ENCODE results near the gene RBM33. TPM values are rescaled to one million over a fixed set of nuclear protein-coding genes. Genes with fewer than 3 reads are reported as not detected.
"Not testable (repeated sequence)": the region's sequence is repeated elsewhere in the genome, so short reads cannot be mapped to it uniquely, and the experiment has no call there.

Gene RBM33
- total RNA-seq, 2 donors from 2014 or later: 82.3 to 128 TPM

DNA sequence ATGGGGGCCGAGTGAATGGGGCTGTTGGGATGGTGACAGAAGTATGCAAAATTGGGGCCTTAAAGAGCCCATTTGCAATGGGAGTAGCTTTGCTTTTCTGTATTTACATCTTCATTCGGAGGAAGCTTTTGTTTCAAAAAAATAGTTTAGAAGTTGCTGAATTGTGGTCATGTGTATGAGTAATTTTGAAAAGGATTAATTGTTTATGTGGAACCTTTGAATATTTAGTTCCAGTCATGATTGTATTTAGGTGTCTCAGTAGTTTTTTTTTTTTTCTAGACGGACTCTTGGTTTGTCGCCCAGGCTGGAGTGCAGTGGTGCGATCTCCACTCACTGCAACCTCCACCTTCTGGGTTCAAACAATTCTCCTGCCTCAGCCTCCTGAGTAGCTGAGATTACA is 37.2 kb downstream of the RBM33 start:
- Mint-ChIP-seq H3K27me3 (no peaks in the 10 kb centered on the region), H3K36me3 (peaks cover 30% of the 10 kb centered on the region), H3K27ac (peak overlapping the region; percentile 12 to 72), H3K4me3 (peak overlapping the region; percentile 6), H3K4me1 (ENCODE audit: low read depth in 2 of 2) (peaks cover 59% of the 10 kb centered on the region in 2 donors), H3K9me3 (peaks cover 2% of the 10 kb centered on the region)
- DNase-seq (ENCODE audit: low spot score): no peak
- no peak for ATAC-seq

DNA sequence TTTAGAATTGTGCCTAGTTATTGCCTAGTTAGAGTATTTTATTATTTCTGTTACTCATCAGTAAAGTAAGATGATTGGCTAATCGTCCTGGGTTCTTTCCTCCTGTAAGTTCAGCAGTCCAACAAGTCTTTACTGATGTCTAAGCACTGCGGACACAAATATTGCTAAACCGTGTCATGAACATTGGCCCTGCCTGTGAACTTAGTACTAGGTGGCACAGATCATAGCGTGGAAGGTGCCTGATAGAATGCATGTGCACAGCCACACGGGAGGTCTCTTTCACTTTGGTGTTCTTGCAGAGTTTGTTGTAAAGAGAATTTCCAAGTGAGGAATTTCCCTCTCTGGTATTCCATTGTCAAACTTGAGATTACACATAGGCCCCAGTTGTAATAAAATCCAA is 38.0 kb downstream of the RBM33 start:
- DNase-seq (ENCODE audit: low spot score) (no peak), ATAC-seq (no peak)
- peaks cover 51 to 55% of the 10 kb centered on the region in 2 donors for H3K4me1 Mint-ChIP-seq (ENCODE audit: low read depth in 2 of 2)
- peak overlapping the region in 1 of 2 donors; percentile 72 for H3K27ac Mint-ChIP-seq
- H3K36me3 Mint-ChIP-seq: peaks cover 30% of the 10 kb centered on the region
- no peak overlapping the region for H3K4me3 Mint-ChIP-seq
- no peaks in the 10 kb centered on the region for H3K27me3 Mint-ChIP-seq
- peaks cover 2% of the 10 kb centered on the region for H3K9me3 Mint-ChIP-seq

DNA sequence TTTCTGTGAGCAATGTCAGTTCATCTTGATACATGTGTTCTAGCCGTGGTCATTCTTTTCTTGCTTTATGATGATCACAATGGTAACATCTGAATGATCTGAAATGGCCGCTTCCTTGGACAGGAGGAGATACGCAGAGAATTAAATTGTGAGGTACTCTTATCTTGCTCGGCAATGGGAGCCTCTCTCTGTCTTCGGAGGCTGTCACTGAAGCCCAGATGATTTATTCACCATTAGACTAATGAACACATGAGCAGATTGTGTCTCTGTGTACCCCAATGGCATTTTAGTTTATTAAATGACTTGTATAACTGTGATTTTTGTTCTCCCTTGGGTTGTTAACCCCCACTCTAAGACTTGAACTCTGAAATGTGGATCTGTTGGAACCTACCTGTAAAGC is 38.6 kb downstream of the RBM33 start:
- Mint-ChIP-seq H3K4me3 (no peak overlapping the region), H3K27me3 (no peaks in the 10 kb centered on the region), H3K36me3 (peaks cover 30% of the 10 kb centered on the region), H3K4me1 (ENCODE audit: low read depth in 2 of 2) (peaks cover 51 to 54% of the 10 kb centered on the region in 2 donors), H3K27ac (peak overlapping the region in 1 of 2 donors; percentile 66), H3K9me3 (peaks cover 2% of the 10 kb centered on the region)
- no peak for ATAC-seq
- no peak for DNase-seq (ENCODE audit: low spot score)

DNA sequence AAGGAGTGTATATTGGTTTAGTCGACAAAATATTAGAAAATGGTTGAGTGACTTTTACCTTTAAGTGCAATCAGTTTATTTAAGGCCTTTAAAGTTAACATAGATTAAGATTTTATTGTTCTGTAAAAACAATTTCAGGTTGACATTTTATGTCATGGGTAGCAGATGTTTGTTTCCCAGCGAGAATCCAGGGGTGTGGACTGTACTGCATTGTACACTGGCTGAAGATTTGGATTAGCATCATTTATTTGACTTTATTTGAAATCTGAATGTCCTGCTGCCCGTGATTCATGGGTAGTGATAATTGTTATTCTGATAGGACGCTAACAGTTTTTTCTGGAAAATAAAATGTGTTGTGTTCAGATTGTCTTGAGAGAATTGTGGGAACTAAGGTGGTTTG is 39.3 kb downstream of the RBM33 start:
- Mint-ChIP-seq H3K4me1 (ENCODE audit: low read depth in 2 of 2) (peaks cover 57 to 60% of the 10 kb centered on the region in 2 donors), H3K9me3 (peaks cover 2% of the 10 kb centered on the region), H3K36me3 (peaks cover 33% of the 10 kb centered on the region), H3K27ac (peak overlapping the region in 1 of 2 donors; percentile 66), H3K27me3 (no peaks in the 10 kb centered on the region), H3K4me3 (no peak overlapping the region)
- DNase-seq (ENCODE audit: low spot score) (no peak), ATAC-seq (no peak)

DNA sequence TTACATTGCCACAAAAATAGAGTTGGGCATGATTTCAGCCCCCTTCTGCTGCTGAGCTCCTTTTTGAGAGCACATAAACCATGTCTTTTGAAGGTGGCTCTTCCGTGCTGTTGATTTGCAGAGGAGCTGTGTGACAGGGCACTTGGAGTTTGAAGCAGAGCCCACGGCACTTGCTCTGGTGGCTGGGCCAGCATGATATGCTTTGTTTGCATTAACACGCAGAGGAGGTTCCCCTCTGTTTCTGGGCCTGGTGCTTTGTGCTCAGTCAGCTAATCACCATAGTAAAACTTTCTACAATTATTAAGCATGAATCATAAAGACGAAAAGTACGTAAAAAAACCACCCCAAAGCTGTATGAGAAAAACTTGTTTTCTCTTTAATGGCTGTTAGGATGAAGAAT is 40.1 kb downstream of the RBM33 start:
- ATAC-seq (no peak), DNase-seq (ENCODE audit: low spot score) (no peak)
- H3K4me3 Mint-ChIP-seq: no peak overlapping the region
- H3K36me3 Mint-ChIP-seq: peaks cover 37% of the 10 kb centered on the region
- no peaks in the 10 kb centered on the region for H3K27me3 Mint-ChIP-seq
- H3K27ac Mint-ChIP-seq: peak overlapping the region; percentile 55 to 66
- H3K4me1 Mint-ChIP-seq (ENCODE audit: low read depth in 2 of 2): peaks cover 61 to 66% of the 10 kb centered on the region in 2 donors
- peaks cover 2% of the 10 kb centered on the region for H3K9me3 Mint-ChIP-seq

DNA sequence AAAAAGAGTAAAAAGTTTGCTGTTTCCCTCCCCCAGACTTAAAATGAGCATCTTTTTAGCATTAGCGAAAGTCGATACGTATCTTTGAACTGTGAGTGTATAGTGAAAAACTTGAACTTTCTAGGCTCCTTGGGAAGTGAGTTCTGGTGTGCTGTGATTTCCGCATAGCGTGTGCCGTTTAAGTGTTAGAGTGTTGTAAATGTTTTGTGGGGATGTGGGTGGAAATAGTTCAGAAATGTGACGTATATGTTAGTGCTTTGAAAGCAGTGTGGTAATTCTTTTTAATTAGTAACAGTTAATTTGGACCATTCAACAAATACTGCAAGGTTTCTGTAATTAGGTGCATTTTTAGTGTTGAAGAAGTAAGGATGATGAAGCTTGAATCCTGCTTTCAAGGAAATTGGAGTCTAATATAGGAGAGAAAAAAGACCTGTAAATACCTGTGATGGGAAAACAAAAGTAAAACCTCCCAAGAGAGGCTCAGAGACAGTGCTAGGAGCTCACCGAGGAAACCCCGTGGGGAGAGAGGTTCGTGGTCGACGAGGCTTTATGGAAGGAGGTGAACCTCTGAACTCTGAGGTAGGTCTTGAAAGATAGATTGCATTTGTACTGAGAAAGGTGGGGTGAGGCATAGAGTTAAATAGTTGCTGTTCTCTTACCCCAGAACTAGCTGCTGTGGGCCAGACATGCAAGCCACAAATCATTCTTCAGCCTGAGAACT is 40.8 kb downstream of the RBM33 start:
- Mint-ChIP-seq H3K27me3 (no peaks in the 10 kb centered on the region), H3K4me3 (peak overlapping the region; percentile 49), H3K27ac (peak overlapping the region; percentile 55 to 66), H3K4me1 (ENCODE audit: low read depth in 2 of 2) (peaks cover 68 to 72% of the 10 kb centered on the region in 2 donors), H3K9me3 (peaks cover 2% of the 10 kb centered on the region), H3K36me3 (peaks cover 38% of the 10 kb centered on the region)
- peak in 1 of 2 donors; percentile 44 for ATAC-seq
- no peak for DNase-seq (ENCODE audit: low spot score)

DNA sequence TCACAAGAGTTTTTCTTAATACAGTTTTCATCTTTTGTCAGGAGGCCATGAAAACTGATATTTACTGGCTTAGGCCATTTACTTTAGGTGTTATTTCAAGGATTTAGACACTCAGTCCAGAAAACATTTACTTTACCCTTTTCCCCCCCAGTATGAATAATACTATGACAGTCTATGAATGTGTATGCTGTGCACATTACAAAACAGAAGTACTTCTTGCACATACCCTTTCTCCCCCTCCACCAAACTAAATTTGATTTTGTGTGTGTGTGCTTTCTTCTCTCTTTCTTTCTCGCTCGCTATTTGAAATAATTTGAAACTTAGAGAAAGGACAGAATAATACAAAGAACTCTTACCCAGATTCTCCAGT is 41.3 kb downstream of the RBM33 start:
- H3K27ac Mint-ChIP-seq: peak overlapping the region in 1 of 2 donors; percentile 66

DNA sequence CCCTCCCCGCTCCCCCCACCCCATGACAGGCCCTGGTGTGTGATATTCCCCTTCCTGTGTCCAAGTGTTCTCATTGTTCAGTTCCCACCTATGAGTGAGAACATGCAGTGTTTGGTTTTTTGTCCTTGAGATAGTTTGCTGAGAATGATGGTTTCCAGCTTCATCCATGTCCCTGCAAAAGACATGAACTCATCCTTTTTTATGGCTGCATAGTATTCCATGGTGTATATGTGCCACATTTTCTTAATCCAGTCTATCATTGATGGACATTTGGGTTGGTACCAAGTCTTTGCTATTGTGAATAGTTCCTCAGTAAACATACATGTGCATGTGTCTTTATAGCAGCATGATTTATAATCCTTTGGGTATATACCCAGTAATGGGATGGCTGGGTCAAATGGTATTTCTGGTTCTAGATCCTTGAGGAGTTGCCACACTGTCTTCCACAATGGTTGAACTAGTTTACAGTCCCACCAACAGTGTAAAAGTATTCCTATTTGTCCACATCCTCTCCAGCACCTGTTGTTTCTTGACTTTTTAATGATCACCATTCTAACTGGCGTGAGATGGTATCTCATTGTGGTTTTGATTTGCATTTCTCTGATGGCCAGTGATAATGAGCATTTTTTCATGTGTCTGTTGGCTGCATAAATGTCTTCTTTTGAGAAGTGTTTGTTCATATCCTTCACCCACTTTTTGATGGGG is 42.3 kb downstream of the RBM33 start:
- Mint-ChIP-seq H3K4me1 (ENCODE audit: low read depth in 2 of 2) (peaks cover 66 to 68% of the 10 kb centered on the region in 2 donors), H3K36me3 (peaks cover 26% of the 10 kb centered on the region)
- DNase-seq (ENCODE audit: low spot score); H3K9me3 Mint-ChIP-seq; H3K27ac Mint-ChIP-seq; ATAC-seq; H3K27me3 Mint-ChIP-seq; H3K4me3 Mint-ChIP-seq: not testable (repeated sequence)

More for the DNA sequence above, 41.3 kb downstream of the RBM33 start:
- peaks cover 33% of the 10 kb centered on the region for H3K36me3 Mint-ChIP-seq
- peaks cover 2% of the 10 kb centered on the region for H3K9me3 Mint-ChIP-seq
- peaks cover 68 to 69% of the 10 kb centered on the region in 2 donors for H3K4me1 Mint-ChIP-seq (ENCODE audit: low read depth in 2 of 2)
- DNase-seq (ENCODE audit: low spot score) (no peak), ATAC-seq (no peak)
- H3K4me3 Mint-ChIP-seq: no peak overlapping the region
- H3K27me3 Mint-ChIP-seq: no peaks in the 10 kb centered on the region

DNA sequence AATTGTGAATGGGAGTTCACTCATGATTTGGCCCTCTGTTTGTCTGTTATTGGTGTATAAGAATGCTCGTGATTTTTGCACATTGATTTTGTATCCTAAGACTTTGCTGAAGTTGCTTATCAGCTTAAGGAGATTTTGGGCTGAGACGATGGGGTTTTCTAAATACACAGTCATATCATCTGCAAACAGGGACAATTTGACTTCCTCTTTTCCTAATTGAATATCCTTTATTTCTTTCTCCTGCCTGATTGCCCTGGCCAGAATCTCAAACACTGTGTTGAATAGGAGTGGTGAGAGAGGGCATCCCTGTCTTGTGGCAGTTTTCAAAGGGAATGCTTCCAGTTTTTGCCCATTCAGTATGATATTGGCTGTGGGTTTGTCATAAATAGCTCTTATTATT is 43.8 kb downstream of the RBM33 start:
- not testable (repeated sequence) for ATAC-seq; H3K9me3 Mint-ChIP-seq; H3K27ac Mint-ChIP-seq; DNase-seq (ENCODE audit: low spot score); H3K27me3 Mint-ChIP-seq; H3K4me3 Mint-ChIP-seq
- Mint-ChIP-seq H3K36me3 (peaks cover 21% of the 10 kb centered on the region), H3K4me1 (ENCODE audit: low read depth in 2 of 2) (peaks cover 65 to 75% of the 10 kb centered on the region in 2 donors)

DNA sequence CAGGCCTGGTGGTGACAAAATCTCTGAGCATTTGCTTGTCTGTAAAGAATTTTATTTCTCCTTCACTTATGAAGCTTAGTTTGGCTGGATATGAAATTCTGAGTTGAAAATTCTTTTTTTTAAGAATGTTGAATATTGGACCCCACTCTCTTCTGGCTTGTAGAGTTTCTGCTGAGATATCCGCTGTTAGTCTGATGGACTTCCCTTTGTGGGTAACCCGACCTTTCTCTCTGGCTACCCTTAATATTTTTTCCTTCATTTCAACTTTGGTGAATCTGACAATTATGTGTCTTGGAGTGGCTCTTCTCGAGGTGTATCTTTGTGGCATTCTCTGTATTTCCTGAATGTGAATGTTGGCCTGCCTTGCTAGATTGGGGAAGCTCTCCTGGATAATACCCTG is 46.2 kb downstream of the RBM33 start:
- H3K9me3 Mint-ChIP-seq; ATAC-seq; H3K27me3 Mint-ChIP-seq; H3K4me3 Mint-ChIP-seq; H3K27ac Mint-ChIP-seq; DNase-seq (ENCODE audit: low spot score): not testable (repeated sequence)
- Mint-ChIP-seq H3K4me1 (ENCODE audit: low read depth in 2 of 2) (peaks cover 57 to 71% of the 10 kb centered on the region in 2 donors), H3K36me3 (peaks cover 15% of the 10 kb centered on the region)

DNA sequence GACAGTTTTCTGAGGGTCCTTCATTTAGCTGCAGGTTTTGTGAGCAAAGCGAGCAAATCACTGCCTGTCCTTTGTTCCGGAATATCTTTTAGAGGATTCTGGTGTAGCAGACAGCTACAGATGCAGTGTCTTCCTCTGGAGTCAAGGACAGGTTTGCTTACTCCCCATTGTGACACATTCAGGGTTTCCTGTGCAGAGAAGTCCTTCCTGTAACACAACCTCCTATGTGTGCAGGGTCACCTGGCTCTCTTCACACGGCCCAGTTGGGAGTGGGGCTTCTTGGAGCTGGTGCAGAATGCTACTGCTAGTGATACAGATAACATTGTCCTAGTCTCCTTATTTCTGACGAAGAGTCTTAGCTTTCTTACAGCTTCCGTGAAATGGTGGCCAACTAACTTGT is 47.9 kb downstream of the RBM33 start:
- ATAC-seq: peak; percentile 66
- H3K27ac Mint-ChIP-seq: no peak overlapping the region
- H3K4me1 Mint-ChIP-seq (ENCODE audit: low read depth in 2 of 2): peaks cover 57 to 77% of the 10 kb centered on the region in 2 donors
- no peaks in the 10 kb centered on the region for H3K27me3 Mint-ChIP-seq
- H3K36me3 Mint-ChIP-seq: peaks cover 9% of the 10 kb centered on the region
- DNase-seq (ENCODE audit: low spot score): no peak
- H3K9me3 Mint-ChIP-seq: no peaks in the 10 kb centered on the region
- no peak overlapping the region for H3K4me3 Mint-ChIP-seq

DNA sequence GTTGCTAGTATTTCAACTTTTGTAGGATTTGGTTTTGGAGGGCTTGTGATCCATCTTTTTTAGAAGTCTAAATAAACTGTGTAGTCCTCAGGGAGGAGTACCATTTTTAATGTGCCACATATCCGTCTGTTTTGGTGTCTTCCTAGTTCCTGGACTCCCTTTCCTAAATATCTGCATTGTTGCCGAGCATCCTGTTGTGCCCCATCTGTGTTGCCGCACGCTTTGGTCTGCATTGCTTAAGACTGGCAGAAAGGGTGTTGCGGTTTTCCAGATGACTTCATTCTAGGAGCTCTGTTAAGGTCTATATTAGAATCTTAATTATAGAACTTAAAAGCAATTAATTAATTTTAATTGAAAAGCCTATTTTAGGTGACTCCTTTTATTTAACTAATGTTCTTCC is 49.4 kb downstream of the RBM33 start:
- H3K9me3 Mint-ChIP-seq: no peaks in the 10 kb centered on the region
- no peak for ATAC-seq
- H3K27ac Mint-ChIP-seq: no peak overlapping the region
- peaks cover 6% of the 10 kb centered on the region for H3K36me3 Mint-ChIP-seq
- no peaks in the 10 kb centered on the region for H3K27me3 Mint-ChIP-seq
- H3K4me3 Mint-ChIP-seq: no peak overlapping the region
- no peak for DNase-seq (ENCODE audit: low spot score)
- H3K4me1 Mint-ChIP-seq (ENCODE audit: low read depth in 2 of 2): peaks cover 51 to 72% of the 10 kb centered on the region in 2 donors

DNA sequence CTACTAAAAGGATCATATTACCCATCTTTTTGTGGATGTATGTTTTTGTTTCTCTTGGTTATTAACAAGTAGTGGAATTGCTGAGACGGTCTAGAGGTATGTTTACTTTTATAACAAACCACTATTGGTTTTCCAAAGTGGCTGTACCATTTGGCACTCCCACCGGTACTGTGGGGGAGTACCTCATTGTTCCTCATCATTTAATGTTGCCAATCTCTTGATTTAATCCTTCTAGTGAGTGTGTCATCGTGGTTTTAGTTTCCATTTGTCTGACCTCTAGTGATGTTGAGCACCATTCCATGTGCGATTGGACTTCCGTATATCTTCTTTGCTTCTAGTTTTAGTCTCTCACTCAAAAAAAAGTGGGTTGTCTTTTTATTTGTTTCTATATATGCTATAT is 50.4 kb downstream of the RBM33 start:
- ATAC-seq: no peak
- DNase-seq (ENCODE audit: low spot score): no peak
- Mint-ChIP-seq H3K27ac (no peak overlapping the region), H3K4me1 (ENCODE audit: low read depth in 2 of 2) (peaks cover 52 to 69% of the 10 kb centered on the region in 2 donors), H3K27me3 (no peaks in the 10 kb centered on the region), H3K36me3 (no peaks in the 10 kb centered on the region), H3K4me3 (no peak overlapping the region), H3K9me3 (no peaks in the 10 kb centered on the region)

DNA sequence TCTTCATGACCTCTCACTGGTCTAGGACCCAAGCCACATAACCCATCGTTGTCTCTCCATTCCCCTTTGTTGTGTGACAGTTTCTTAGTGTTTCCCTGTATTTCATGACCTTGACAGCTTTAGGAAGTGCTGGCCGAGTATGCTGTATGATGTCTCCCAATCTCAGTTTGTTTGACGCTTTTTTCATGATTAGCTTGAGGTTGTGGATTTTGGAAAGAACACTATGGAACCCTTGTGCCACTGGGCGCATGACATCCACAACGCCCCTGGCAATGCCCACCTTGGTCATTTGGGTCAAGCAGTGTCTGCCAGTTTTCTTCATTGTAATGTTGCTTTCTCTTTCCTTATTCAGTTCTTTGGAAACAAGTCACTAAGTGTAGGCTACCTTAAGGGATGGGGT is 52.3 kb downstream of the RBM33 start:
- no peaks in the 10 kb centered on the region for H3K36me3 Mint-ChIP-seq
- no peaks in the 10 kb centered on the region for H3K27me3 Mint-ChIP-seq
- H3K9me3 Mint-ChIP-seq: no peaks in the 10 kb centered on the region
- H3K27ac Mint-ChIP-seq: peak overlapping the region in 1 of 2 donors; percentile 1
- peaks cover 41 to 56% of the 10 kb centered on the region in 2 donors for H3K4me1 Mint-ChIP-seq (ENCODE audit: low read depth in 2 of 2)
- ATAC-seq (no peak), DNase-seq (ENCODE audit: low spot score) (no peak)
- H3K4me3 Mint-ChIP-seq: no peak overlapping the region
